ENCODE measurements around the gene BAIAP2L1. TPM values are rescaled to one million over a fixed set of nuclear protein-coding genes. Genes with fewer than 3 reads are reported as not detected.

Gene BAIAP2L1
- total RNA-seq, 1 experiment from 2014 or later = 63.8 TPM

- CTCF ChIA-PET = interaction anchor here (0.9 kb wide), 1 partner anchor 17 kb away, joined by 3 read pairs; no protein-coding TSS in a partner anchor
- no peak for DNase-seq
- peaks cover 22% of the 10 kb centered on the region for H3K36me3 Mint-ChIP-seq (ENCODE audit: insufficient read depth, unreplicated experiment)
- TF ChIP-seq, protein P1, sequence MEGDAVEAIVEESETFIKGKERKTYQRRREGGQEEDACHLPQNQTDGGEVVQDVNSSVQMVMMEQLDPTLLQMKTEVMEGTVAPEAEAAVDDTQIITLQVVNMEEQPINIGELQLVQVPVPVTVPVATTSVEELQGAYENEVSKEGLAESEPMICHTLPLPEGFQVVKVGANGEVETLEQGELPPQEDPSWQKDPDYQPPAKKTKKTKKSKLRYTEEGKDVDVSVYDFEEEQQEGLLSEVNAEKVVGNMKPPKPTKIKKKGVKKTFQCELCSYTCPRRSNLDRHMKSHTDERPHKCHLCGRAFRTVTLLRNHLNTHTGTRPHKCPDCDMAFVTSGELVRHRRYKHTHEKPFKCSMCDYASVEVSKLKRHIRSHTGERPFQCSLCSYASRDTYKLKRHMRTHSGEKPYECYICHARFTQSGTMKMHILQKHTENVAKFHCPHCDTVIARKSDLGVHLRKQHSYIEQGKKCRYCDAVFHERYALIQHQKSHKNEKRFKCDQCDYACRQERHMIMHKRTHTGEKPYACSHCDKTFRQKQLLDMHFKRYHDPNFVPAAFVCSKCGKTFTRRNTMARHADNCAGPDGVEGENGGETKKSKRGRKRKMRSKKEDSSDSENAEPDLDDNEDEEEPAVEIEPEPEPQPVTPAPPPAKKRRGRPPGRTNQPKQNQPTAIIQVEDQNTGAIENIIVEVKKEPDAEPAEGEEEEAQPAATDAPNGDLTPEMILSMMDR (IDR thresholded peaks at IDR 0.05; ENCODE audit: unreplicated experiment) = no peak
- H3K4me1 Mint-ChIP-seq (ENCODE audit: low read depth, unreplicated experiment) = peaks cover 29% of the 10 kb centered on the region
- intact Hi-C loops (cut with micrococcal nuclease; ENCODE audit: unreplicated experiment) = no loop called here
- H3K9me3 Mint-ChIP-seq (ENCODE audit: low read depth, unreplicated experiment) = no peaks in the 10 kb centered on the region
- H3K4me3 Mint-ChIP-seq (ENCODE audit: low read depth, unreplicated experiment) = no peak overlapping the region
- H3K27me3 Mint-ChIP-seq (ENCODE audit: unreplicated experiment) = no peaks in the 10 kb centered on the region
- BruUV-seq (replicated peaks) = no TSS peak
- peak overlapping the region; percentile 63 for H3K27ac Mint-ChIP-seq (ENCODE audit: unreplicated experiment)
These were observed 34.9 kb downstream of the BAIAP2L1 start for GRCh38 chr7:98365863-98366561.

DNA sequence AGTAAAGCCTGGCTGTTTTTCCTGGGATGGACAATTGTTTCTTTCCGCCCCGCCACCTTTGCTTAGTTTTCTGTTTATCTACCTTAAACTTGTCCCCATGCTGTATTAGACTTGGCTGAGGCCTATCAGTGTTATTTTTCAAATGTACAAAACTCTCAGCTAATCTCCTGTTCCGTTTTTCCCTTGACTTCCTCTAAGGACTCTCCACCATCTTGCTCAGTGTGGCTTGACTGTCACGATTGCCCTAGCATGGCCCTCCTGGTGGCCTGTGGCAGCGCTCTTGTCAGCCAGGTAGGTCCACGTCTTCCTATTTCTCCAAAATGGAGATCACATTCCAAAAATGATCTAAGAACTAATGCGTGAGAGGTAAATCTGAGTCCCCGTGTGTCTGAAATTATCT lies 36.7 kb downstream of the BAIAP2L1 start:
- CTCF ChIA-PET = interaction anchor here (1.3 kb wide), 1 partner anchor 37 kb away, joined by 3 read pairs; the partner anchor contains the start of gene BAIAP2L1
- Mint-ChIP-seq H3K27ac (ENCODE audit: unreplicated experiment) (no peak overlapping the region), H3K4me3 (ENCODE audit: low read depth, unreplicated experiment) (no peak overlapping the region), H3K9me3 (ENCODE audit: low read depth, unreplicated experiment) (no peaks in the 10 kb centered on the region), H3K36me3 (ENCODE audit: insufficient read depth, unreplicated experiment) (peaks cover 32% of the 10 kb centered on the region), H3K4me1 (ENCODE audit: low read depth, unreplicated experiment) (peaks cover 38% of the 10 kb centered on the region), H3K27me3 (ENCODE audit: unreplicated experiment) (no peaks in the 10 kb centered on the region)
- TF ChIP-seq, protein P1 (IDR thresholded peaks at IDR 0.05; ENCODE audit: unreplicated experiment) = no peak
- no peak for DNase-seq
- intact Hi-C loops (cut with micrococcal nuclease; ENCODE audit: unreplicated experiment) = loop anchor here (5.0 kb wide), 1 partner anchor 33 kb away; no protein-coding TSS in a partner anchor
- BruUV-seq (replicated peaks) = no TSS peak

DNA sequence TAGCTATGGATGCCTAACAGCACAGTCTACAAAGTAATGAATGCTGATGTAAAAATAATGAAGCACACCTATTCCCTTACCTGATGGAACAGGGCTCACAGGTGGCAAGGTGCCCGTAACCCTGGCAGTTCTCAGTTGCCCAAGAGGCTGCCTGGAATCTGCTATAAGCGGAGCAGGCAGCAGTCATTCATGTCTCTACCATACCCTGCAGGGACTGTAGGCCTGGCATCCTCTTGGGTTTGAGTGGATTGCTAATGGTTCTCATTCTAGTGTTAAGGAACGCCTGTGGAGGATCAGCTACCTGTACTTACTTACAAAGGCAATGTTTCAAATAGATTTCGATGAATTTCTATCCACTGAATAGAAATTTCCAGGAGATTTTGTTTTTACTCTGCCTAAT lies 38.4 kb downstream of the BAIAP2L1 start:
- no TSS peak for BruUV-seq (replicated peaks)
- H3K27ac Mint-ChIP-seq (ENCODE audit: unreplicated experiment) = no peak overlapping the region
- no peak overlapping the region for H3K4me3 Mint-ChIP-seq (ENCODE audit: low read depth, unreplicated experiment)
- CTCF ChIA-PET = no interaction called here
- TF ChIP-seq, protein P1 (IDR thresholded peaks at IDR 0.05; ENCODE audit: unreplicated experiment) = no peak
- intact Hi-C loops (cut with micrococcal nuclease; ENCODE audit: unreplicated experiment) = loop anchor here (5.0 kb wide), 1 partner anchor 35 kb away; no protein-coding TSS in a partner anchor
- H3K9me3 Mint-ChIP-seq (ENCODE audit: low read depth, unreplicated experiment) = no peaks in the 10 kb centered on the region
- H3K27me3 Mint-ChIP-seq (ENCODE audit: unreplicated experiment) = no peaks in the 10 kb centered on the region
- no peak for DNase-seq
- H3K4me1 Mint-ChIP-seq (ENCODE audit: low read depth, unreplicated experiment) = peaks cover 38% of the 10 kb centered on the region
- peaks cover 25% of the 10 kb centered on the region for H3K36me3 Mint-ChIP-seq (ENCODE audit: insufficient read depth, unreplicated experiment)

- Mint-ChIP-seq H3K27me3 (ENCODE audit: unreplicated experiment) (no peaks in the 10 kb centered on the region), H3K4me1 (ENCODE audit: low read depth, unreplicated experiment) (peaks cover 22% of the 10 kb centered on the region), H3K4me3 (ENCODE audit: low read depth, unreplicated experiment) (peak overlapping the region; percentile 12), H3K27ac (ENCODE audit: unreplicated experiment) (peak overlapping the region; percentile 68), H3K9me3 (ENCODE audit: low read depth, unreplicated experiment) (no peaks in the 10 kb centered on the region), H3K36me3 (ENCODE audit: insufficient read depth, unreplicated experiment) (peaks cover 20% of the 10 kb centered on the region)
- no TSS peak for BruUV-seq (replicated peaks)
- peak; percentile 21 for DNase-seq
- CTCF ChIA-PET = interaction anchor here (0.6 to 1.2 kb wide), 3 partner anchors 11 to 97 kb away, joined by 3 to 4 read pairs (median 3); partner anchors contain the start of gene BAIAP2L1
- intact Hi-C loops (cut with micrococcal nuclease; ENCODE audit: unreplicated experiment) = loop anchor here (5.0 kb wide), 1 partner anchor 37 kb away; no protein-coding TSS in a partner anchor
- TF ChIP-seq, protein P1 (IDR thresholded peaks at IDR 0.05; ENCODE audit: unreplicated experiment) = no peak
These were observed 40.4 kb downstream of the BAIAP2L1 start for GRCh38 chr7:98360221-98361130.

Data from Calu3 (cell line).